Measurements from ENCODE around the gene ISX. TPM values are rescaled to one million over a fixed set of nuclear protein-coding genes. Genes with fewer than 3 reads are reported as not detected.

The ISX gene
- total RNA-seq, 1 donor from 2014 or later = not detected

DNA sequence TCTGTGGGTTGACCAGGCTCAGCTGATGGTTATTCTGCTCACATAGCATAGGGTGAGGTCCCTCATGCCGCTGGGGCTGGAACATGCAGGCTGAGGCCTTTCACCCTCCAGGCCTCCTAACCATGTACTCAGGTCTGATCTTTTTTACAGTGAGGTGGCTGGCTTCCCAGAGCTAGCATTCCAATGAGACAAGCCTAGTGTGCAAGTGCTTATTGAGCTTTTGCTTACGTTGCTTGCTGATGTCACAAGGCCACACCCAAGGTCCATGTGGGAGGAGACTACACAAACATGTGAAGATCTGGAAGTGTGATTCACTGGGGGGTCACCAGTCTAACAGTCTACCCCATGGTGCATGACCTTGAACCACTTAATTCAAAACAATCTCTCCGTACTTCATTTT lies 33.9 kb downstream of the ISX start:
- intact Hi-C loops (cut with DNase I) = no loop called here
- no peak for DNase-seq (ENCODE audit: low spot score)

- intact Hi-C loops (cut with DNase I) = no loop called here
- no peak for DNase-seq (ENCODE audit: low spot score)
These were observed 36.7 kb downstream of the ISX start for GRCh38 chr22:35102663-35103062.

GRCh38 chr22:35103761-35104160 lies 37.8 kb downstream of the ISX start:
- no peak for DNase-seq (ENCODE audit: low spot score)
- intact Hi-C loops (cut with DNase I) = no loop called here

DNA sequence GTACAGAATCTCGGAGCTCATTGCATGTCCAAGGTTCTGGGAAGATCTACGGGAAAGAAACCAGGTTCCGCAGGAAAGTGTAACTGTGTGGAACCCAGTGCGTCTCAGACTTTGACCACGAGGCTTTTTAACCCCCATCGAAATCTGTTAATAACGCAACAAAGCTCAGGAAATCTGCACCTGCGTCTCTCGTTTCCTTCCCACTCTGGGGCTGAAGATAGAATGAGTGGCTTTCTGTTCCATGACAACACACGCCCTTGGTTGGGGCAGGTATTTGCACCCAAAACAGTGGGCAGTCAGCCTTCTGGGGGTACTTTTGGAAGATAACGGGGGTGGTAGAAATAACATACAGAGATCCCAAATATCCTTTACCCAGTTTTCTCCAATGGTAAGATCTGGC lies 38.5 kb downstream of the ISX start:
- intact Hi-C loops (cut with DNase I) = no loop called here

GRCh38 chr22:35109616-35110015 lies 43.7 kb downstream of the ISX start:
- intact Hi-C loops (cut with DNase I) = no loop called here
- DNase-seq (ENCODE audit: low spot score) = no peak

More for the DNA sequence above, 38.5 kb downstream of the ISX start:
- no peak for DNase-seq (ENCODE audit: low spot score)

GRCh38 chr22:35111244-35111643 lies 45.3 kb downstream of the ISX start:
- DNase-seq (ENCODE audit: low spot score) = no peak
- intact Hi-C loops (cut with DNase I) = no loop called here

DNA sequence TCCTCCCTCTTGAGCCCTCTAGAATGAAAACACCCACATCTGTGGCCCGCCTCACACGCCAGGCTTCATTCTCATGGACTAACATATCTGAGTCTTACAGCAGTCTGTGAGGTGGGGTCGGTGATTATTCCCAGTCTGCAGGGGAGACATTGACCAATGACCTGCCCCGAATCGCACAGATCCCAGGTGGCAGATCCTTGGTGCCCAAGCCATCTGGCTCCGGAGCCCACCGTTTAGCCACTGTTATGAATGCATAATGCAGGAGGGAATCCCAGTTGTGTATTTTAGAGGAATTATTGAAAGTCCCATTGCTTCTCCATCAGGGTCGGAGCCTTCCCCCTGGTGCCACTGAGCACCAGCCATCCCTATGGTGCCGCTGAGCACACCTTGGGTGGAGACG lies 47.4 kb downstream of the ISX start:
- intact Hi-C loops (cut with DNase I) = no loop called here
- no peak for DNase-seq (ENCODE audit: low spot score)

DNA sequence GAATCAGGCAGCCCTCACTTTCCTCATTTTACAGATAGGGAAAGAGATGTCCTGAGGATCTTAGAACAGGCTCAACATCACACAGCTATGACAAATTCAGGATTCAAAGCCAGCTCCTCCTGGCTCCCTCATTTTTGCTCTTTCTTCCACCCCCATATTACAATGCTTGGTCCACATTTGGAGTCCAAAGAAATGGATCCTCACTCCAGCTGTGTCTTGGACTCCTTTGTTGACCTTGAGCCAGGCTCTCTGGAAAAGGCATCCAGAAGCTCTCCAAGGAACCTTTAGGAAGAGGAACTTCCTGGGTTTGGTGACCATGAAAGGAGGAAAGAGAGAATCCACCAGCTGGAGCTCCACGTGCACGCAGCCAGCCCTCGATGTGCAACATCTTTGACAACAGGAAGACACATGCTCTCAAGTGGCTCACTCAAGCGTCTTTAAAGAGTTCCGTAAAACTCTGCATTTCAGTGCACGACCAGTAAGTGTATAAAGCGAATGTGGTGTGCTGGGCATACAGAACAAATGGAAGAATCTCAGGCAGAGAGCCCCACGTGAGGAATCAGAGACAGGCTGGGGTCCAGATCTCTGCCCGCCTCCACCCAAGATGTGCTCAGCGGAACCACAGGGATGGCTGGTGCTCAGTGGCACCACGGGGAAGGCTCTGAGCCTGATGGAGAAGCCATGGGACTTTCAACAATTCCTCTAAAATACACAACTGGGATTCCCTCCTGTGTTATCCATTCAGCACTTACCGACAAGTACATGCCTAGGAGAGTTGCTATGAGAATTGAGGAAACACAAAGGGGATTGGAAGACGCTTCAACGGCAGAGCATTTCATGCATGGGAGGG lies 48.4 kb downstream of the ISX start:
- intact Hi-C loops (cut with DNase I) = no loop called here
- DNase-seq (ENCODE audit: low spot score) = no peak

DNA sequence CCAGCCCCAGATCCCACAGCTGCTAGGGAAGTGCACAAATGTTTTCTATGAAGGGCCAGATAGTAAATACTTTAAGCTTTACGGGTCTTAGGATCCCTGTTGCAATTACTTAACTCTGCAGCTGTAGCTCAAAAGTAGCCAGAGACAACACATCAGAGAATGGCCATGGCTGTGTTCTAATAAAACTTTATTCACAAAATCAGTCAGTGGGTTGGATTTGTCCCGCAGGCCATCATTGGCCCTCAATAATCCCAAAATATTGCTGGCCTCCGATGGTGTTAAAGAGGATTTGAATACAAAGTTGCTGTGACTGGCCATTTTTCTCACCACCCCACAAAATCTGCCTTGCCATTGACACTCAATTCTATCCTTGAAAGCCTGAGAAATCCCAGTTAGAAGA lies 49.6 kb downstream of the ISX start:
- intact Hi-C loops (cut with DNase I) = no loop called here
- DNase-seq (ENCODE audit: low spot score) = no peak

- no peak for DNase-seq (ENCODE audit: low spot score)
- intact Hi-C loops (cut with DNase I) = no loop called here
These were observed 50.3 kb downstream of the ISX start for GRCh38 chr22:35116269-35116668.

- no peak for DNase-seq (ENCODE audit: low spot score)
- intact Hi-C loops (cut with DNase I) = no loop called here
These were observed 50.9 kb downstream of the ISX start for GRCh38 chr22:35116817-35117216.

GRCh38 chr22:35119494-35119893 lies 53.5 kb downstream of the ISX start:
- DNase-seq (ENCODE audit: low spot score) = no peak
- intact Hi-C loops (cut with DNase I) = no loop called here

GRCh38 chr22:35124691-35125219 lies 58.8 kb downstream of the ISX start:
- DNase-seq (ENCODE audit: low spot score) = no peak
- intact Hi-C loops (cut with DNase I) = no loop called here

DNA sequence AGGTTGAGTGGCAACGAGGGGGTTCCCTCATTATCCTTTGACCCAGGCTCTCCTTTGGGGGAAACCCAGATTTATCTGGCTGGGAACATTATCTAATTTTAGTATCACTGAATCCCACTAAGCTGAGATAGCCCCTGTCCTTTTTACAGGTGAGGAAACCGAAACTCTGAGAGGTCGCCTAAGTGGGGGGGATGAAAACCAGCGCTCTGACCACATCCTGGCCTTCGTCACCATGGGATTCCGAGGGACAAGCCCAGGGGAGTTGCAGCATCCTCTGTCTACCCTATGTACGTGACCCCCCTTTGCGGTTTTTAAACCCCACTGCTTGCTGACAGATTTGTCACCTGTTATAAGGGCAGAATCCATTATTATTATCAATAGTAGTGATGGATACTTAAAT lies 61.0 kb downstream of the ISX start:
- intact Hi-C loops (cut with DNase I) = no loop called here
- no peak for DNase-seq (ENCODE audit: low spot score)

DNA sequence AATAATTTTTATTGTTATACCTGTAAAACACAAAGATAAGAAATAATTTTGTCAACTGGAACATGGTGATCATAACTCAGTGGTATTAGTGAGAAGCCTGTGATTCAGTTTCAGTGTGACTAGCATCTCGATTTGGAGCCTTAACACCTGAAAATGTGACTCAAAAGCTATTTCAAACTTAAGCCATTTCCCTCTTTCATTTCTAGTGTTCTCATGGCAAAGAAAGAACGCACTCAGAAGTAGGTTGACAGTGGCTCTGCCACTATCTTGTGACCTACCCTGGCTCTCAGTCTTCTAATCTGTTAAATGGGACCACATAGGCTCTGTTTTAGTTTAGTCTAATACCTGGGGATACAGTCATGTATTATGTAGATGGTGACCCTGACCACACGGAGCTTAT lies 62.7 kb downstream of the ISX start:
- no peak for DNase-seq (ENCODE audit: low spot score)
- intact Hi-C loops (cut with DNase I) = no loop called here

DNA sequence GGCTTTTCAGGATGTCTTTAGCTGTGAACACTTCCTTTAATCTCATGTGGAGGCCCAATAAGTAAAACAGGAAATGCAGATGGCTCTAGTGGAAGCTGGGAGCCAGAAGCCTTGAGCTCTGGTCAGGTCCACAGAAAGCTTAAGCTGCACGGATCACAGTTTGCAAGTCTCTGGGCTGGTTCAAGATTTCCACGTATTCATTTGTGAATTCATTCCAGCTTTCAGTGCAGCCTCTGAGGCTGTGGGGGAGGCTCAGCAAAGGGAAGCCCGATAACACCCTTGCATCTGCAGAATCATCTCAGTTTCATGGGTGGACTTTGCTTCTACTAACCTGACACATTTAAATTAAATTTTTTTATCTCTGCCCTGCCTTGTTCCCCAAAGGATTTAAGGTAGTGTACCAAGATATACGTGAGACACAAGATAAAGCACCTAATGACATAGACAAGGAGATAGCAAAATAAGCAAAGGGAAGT lies 65.6 kb downstream of the ISX start:
- no peak for DNase-seq (ENCODE audit: low spot score)

DNA sequence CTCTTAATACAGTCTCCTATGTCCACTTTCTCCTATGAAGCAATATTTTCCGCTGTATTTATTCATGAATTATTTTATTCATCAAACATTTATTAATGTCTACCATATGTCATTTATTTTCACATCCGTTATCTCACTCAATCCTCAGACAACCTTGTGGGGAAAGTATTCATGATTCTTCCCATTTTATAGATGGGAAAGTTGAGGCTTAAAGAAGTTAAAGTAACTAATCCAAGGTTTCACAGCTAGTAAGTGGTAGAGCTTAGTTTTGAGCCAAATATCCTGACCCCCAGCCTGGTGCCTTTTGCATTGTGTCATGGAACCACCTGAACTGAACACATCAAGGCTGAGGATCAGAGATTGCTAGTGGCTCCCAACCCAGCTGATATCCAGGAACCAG lies 66.6 kb downstream of the ISX start:
- intact Hi-C loops (cut with DNase I) = no loop called here
- DNase-seq (ENCODE audit: low spot score) = no peak

More for the DNA sequence above, 65.6 kb downstream of the ISX start:
- intact Hi-C loops (cut with DNase I) = no loop called here

DNA sequence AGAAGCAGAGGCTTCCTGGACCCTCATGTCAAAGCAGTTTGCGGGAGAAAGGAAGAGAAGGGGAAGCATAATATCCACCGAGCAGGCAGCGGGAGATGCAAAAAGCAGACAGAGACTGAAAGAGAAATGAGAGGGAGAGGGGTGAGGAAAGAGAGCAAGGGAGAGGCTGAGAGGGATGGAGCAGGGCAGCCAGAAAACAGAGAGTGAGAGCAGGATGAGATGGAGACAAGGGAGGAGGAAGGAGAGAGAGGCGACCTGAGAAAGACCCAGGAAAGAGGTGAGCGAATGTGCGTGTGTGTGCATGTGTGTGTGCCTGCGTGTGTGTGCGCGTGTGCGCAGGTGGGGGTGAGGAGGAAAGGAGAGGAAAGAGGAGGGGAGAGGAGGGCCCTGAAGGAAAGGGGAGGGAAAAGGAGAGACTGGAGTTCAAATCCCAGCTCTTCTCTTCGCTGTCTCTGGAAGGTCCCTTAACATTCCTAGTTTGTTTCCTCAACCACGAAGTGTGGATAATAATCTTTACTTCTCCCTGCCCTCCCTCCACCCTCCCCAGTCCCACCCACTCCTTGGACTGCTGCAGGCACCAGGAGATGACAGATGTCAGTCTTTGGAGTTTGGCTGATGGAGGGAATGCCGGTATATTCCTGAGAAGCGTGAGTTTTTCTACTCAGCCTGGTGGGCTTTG lies 67.9 kb downstream of the ISX start:
- no peak for DNase-seq (ENCODE audit: low spot score)
- intact Hi-C loops (cut with DNase I) = no loop called here

DNA sequence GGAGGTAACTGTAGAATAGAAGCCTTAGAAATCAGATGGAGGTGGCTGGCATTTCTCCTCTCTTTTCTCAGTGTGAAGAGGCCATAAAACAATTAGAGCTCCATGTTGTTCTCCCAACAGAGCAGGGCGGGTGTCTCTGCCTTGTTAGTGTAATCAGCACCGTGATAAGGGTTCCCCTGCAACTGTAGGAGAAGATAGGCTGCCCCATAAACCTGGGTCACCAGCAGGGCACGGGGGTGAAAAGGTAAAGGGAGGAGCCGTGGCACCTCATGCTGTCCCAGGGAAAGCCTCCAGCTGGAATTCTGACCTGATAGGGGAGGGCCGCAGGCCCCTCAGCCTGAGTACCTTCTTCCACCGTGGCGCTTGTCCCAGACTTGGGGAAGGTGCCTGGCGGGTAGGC lies 68.7 kb downstream of the ISX start:
- intact Hi-C loops (cut with DNase I) = no loop called here
- DNase-seq (ENCODE audit: low spot score) = no peak

DNA sequence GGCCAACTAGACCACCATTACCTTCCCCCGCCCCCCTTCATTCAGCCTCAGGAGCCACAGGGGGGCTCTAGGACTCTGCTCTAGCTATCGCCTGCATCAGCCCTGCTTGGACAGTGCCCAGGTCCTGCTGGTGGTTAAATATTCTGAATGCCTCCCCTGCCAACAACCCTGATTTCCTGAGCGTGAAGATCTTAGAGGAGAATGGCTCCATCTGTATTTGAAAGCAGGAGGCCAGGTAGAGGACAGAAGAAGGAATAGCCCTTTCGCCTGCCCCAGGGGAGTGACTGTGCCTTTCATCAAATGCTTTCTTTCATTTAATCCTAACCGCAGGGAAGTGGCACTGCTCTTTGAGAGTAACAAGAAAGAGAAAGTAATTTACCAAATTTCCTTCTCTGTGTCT lies 69.2 kb downstream of the ISX start:
- DNase-seq (ENCODE audit: low spot score) = no peak
- intact Hi-C loops (cut with DNase I) = no loop called here
